Nephron progenitor cell (in vitro differentiated cells): ENCODE data around the gene AP3D1.

ENCODE experiments used
- DNase-seq: peaks from one replicate; pipeline ENCODE4 v3.0.0; 2021
- H3K27ac Mint-ChIP-seq: 2 replicates; pipeline ENCODE4 v1.8.0; 2021; ENCODE audit warnings: mild to moderate bottlenecking, moderate library complexity, mixed read lengths
- H3K27me3 Mint-ChIP-seq: 2 replicates; pipeline ENCODE4 v1.8.0; 2021; ENCODE audit warnings: mild to moderate bottlenecking, low read depth, mixed read lengths; ENCODE audit not compliant: poor library complexity
- H3K36me3 Mint-ChIP-seq: 2 replicates; pipeline ENCODE4 v1.8.0; 2021; ENCODE audit warnings: low read depth, mixed read lengths
- H3K4me1 Mint-ChIP-seq: 2 replicates; pipeline ENCODE4 v1.8.0; 2021; ENCODE audit warnings: mixed read lengths
- H3K4me3 Mint-ChIP-seq: 2 replicates; pipeline ENCODE4 v1.8.0; 2021; ENCODE audit warnings: mild to moderate bottlenecking, moderate library complexity, mixed read lengths
- H3K9me3 Mint-ChIP-seq: 2 replicates; pipeline ENCODE4 v1.8.0; 2021; ENCODE audit warnings: mild to moderate bottlenecking, moderate library complexity, mixed read lengths
- CTCF ChIP-seq: fragments of 200-600 bp; sonication (generic); IDR thresholded peaks from 2 replicates; pipeline ENCODE4 v1.5.0; 2021; ENCODE audit warnings: antibody characterized with exemption

AP3D1 gene

GRCh38 chr19:2191456-2192310, 40.3 kb upstream of the AP3D1 start:
- H3K36me3 Mint-ChIP-seq, result peaks cover 27% of the 10 kb centered on the region
- no peaks in the 10 kb centered on the region for H3K27me3 Mint-ChIP-seq
- H3K4me3 Mint-ChIP-seq, result no peak overlapping the region
- H3K4me1 Mint-ChIP-seq, result peaks cover 8% of the 10 kb centered on the region
- TF ChIP-seq CTCF, result no peak
- H3K27ac Mint-ChIP-seq, result peak overlapping the region; percentile 16
- no peaks in the 10 kb centered on the region for H3K9me3 Mint-ChIP-seq
- no peak for DNase-seq

GRCh38 chr19:2190848-2191455, 39.6 kb upstream of the AP3D1 start:
- no peaks in the 10 kb centered on the region for H3K27me3 Mint-ChIP-seq
- DNase-seq, result no peak
- H3K27ac Mint-ChIP-seq, result peak overlapping the region; percentile 32
- peaks cover 32% of the 10 kb centered on the region for H3K36me3 Mint-ChIP-seq
- no peaks in the 10 kb centered on the region for H3K9me3 Mint-ChIP-seq
- peaks cover 15% of the 10 kb centered on the region for H3K4me1 Mint-ChIP-seq
- H3K4me3 Mint-ChIP-seq, result no peak overlapping the region
- no peak for TF ChIP-seq CTCF

GRCh38 chr19:2189880-2190279, 38.5 kb upstream of the AP3D1 start:
- no peak for DNase-seq
- no peak for TF ChIP-seq CTCF
- Mint-ChIP-seq H3K27ac (no peak overlapping the region), H3K9me3 (no peaks in the 10 kb centered on the region), H3K4me1 (peaks cover 25% of the 10 kb centered on the region), H3K27me3 (no peaks in the 10 kb centered on the region), H3K4me3 (no peak overlapping the region), H3K36me3 (peaks cover 42% of the 10 kb centered on the region)

GRCh38 chr19:2188708-2189385, 37.5 kb upstream of the AP3D1 start:
- Mint-ChIP-seq H3K9me3 (no peaks in the 10 kb centered on the region), H3K4me1 (peaks cover 29% of the 10 kb centered on the region), H3K36me3 (peaks cover 51% of the 10 kb centered on the region), H3K4me3 (no peak overlapping the region), H3K27me3 (no peaks in the 10 kb centered on the region), H3K27ac (no peak overlapping the region)
- no peak for TF ChIP-seq CTCF
- DNase-seq, result no peak

GRCh38 chr19:2187159-2187558, 35.8 kb upstream of the AP3D1 start:
- H3K27me3 Mint-ChIP-seq, result no peaks in the 10 kb centered on the region
- H3K4me3 Mint-ChIP-seq, result no peak overlapping the region
- no peaks in the 10 kb centered on the region for H3K9me3 Mint-ChIP-seq
- H3K36me3 Mint-ChIP-seq, result peaks cover 42% of the 10 kb centered on the region
- peaks cover 29% of the 10 kb centered on the region for H3K4me1 Mint-ChIP-seq
- peak overlapping the region; percentile 87 for H3K27ac Mint-ChIP-seq
- TF ChIP-seq CTCF, result no peak
- no peak for DNase-seq
